Measurements from ENCODE around the gene TNPO2.
"Not testable (repeated sequence)": the region's sequence is repeated elsewhere in the genome, so short reads cannot be mapped to it uniquely, and the experiment has no call there.

Gene TNPO2

GRCh38 chr19:12736995-12737834 lies 13.5 kb upstream of the TNPO2 start, which contains the start of gene GET3:
Gene GET3 (plus strand): TSS chr19:12737497. CDS start chr19:12737506, 9 bp downstream.
- DNase-seq, result peak; percentile 98

GRCh38 chr19:12733369-12734214 lies 9.9 kb upstream of the TNPO2 start:
- no peak for DNase-seq

- no peak for DNase-seq
These were observed 7.6 kb upstream of the TNPO2 start for GRCh38 chr19:12731337-12731736.

GRCh38 chr19:12730064-12730463 lies 6.3 kb upstream of the TNPO2 start:
- no peak for DNase-seq

GRCh38 chr19:12727745-12728433 lies 4.2 kb upstream of the TNPO2 start:
- DNase-seq, result no peak

GRCh38 chr19:12726988-12727316 lies 3.2 kb upstream of the TNPO2 start:
- no peak for DNase-seq

- not testable (repeated sequence) for DNase-seq
These were observed 1.9 kb upstream of the TNPO2 start for GRCh38 chr19:12725612-12726011.

- DNase-seq, result no peak
These were observed 421 bp downstream of the TNPO2 start for GRCh38 chr19:12723381-12723640.

GRCh38 chr19:12722566-12723380 lies 959 bp downstream of the TNPO2 start:
- DNase-seq, result peak; percentile 85

GRCh38 chr19:12721656-12722565 lies 1.8 kb downstream of the TNPO2 start:
- no peak for DNase-seq

- DNase-seq, result no peak
These were observed 2.7 kb downstream of the TNPO2 start for GRCh38 chr19:12720851-12721655.

- no peak for DNase-seq
These were observed 3.4 kb downstream of the TNPO2 start for GRCh38 chr19:12720296-12720695.

- DNase-seq, result no peak
These were observed 7.8 kb downstream of the TNPO2 start for GRCh38 chr19:12715929-12716328.

GRCh38 chr19:12715102-12715501 lies 8.6 kb downstream of the TNPO2 start:
- no peak for DNase-seq

GRCh38 chr19:12713304-12713703 lies 10.4 kb downstream of the TNPO2 start:
- not testable (repeated sequence) for DNase-seq

GRCh38 chr19:12712077-12712476 lies 11.7 kb downstream of the TNPO2 start:
- not testable (repeated sequence) for DNase-seq

GRCh38 chr19:12711187-12711586 lies 12.5 kb downstream of the TNPO2 start:
- no peak for DNase-seq

- DNase-seq, result no peak
These were observed 15.1 kb downstream of the TNPO2 start for GRCh38 chr19:12708641-12709040.

GRCh38 chr19:12706332-12706718 lies 17.4 kb downstream of the TNPO2 start:
- DNase-seq, result no peak

GRCh38 chr19:12705654-12706331 lies 17.9 kb downstream of the TNPO2 start:
- no peak for DNase-seq

All from NCI-H748 treated with DMSO at 0.1 percent for 48 hours (cell line).